Suprapubic skin (tissue), 4 donors: ENCODE results near the gene ENDOD1. TPM values are rescaled to one million over a fixed set of nuclear protein-coding genes. Genes with fewer than 3 reads are reported as not detected.
"Not testable (repeated sequence)": the region's sequence is repeated elsewhere in the genome, so short reads cannot be mapped to it uniquely, and the experiment has no call there.

ENCODE experiments used
- DNase-seq, 2 donors: peaks; one replicate each; pipeline ENCODE4 v3.0.0-alpha.2; 2019; ENCODE audit warnings: low spot score in 2 of 2
- H3K27ac ChIP-seq: fragments of 200-600 bp; sonication (generic); one replicate; pipeline ENCODE4 v1.5.1; 2019
- H3K27me3 ChIP-seq: fragments of 200-600 bp; sonication (generic); one replicate; pipeline ENCODE4 v1.5.1; 2019
- H3K36me3 ChIP-seq: fragments of 200-600 bp; sonication (generic); one replicate; pipeline ENCODE4 v1.5.1; 2019
- H3K4me1 ChIP-seq: fragments of 200-600 bp; sonication (generic); one replicate; pipeline ENCODE4 v1.5.1; 2019
- H3K4me3 ChIP-seq: fragments of 200-600 bp; sonication (generic); one replicate; pipeline ENCODE4 v1.5.1; 2019; ENCODE audit warnings: mild to moderate bottlenecking
- H3K9me3 ChIP-seq: fragments of 200-600 bp; sonication (generic); one replicate; pipeline ENCODE4 v1.5.1; 2019
- EP300 ChIP-seq: sonication (generic); formaldehyde crosslinking; IDR thresholded peaks from one replicate; pipeline ENCODE4 v1.6.1; 2017; ENCODE audit warnings: antibody characterized with exemption
- POLR2A ChIP-seq, 2 donors: fragments of 450-650 bp; IDR thresholded peaks; one replicate each; pipeline ENCODE4 v1.6.1; 2017; ENCODE audit warnings: antibody characterized with exemption in 2 of 2, mild to moderate bottlenecking in 2 of 2, moderate library complexity in 2 of 2
- POLR2AphosphoS5 ChIP-seq, 3 donors: sonication (generic); formaldehyde crosslinking; IDR thresholded peaks; one replicate each; pipeline ENCODE4 v1.6.1; 2017; ENCODE audit warnings: antibody characterized with exemption in 3 of 3
- WGBS: methylation state at CpG from one replicate; pipeline ENCODE4 v1.1.5; 2018; 5-methylcytosine and 5-hydroxymethylcytosine counted together
- total RNA-seq, 4 donors: library from RNA; depleted of rRNA; stranded (reverse); fragments of >200 nt; gene quantifications; one replicate each; pipeline ENCODE4 v1.1.0, GENCODE V29; 2016
- TF ChIP-seq, protein P1 (sequence below), 2 donors: fragments of 200-600 bp in 1 of 2; fragments of 450-650 bp in 1 of 2; sonication (generic) in 1 of 2; IDR thresholded peaks; one replicate each; pipeline ENCODE4 v1.5.1; 2016 to 2019; ENCODE audit warnings: antibody characterized with exemption in 2 of 2, mild to moderate bottlenecking in 1 of 2, moderate library complexity in 1 of 2

Gene ENDOD1
- total RNA-seq, 4 donors from 2014 or later, result 30.7 to 65.9 (median 49.4) TPM

- no peaks in the 10 kb centered on the region for H3K9me3 ChIP-seq
- TF ChIP-seq POLR2AphosphoS5 (IDR thresholded peaks at IDR 0.05) (no peak), POLR2A (IDR thresholded peaks at IDR 0.05) (no peak), EP300 (no peak)
- TF ChIP-seq, protein P1, sequence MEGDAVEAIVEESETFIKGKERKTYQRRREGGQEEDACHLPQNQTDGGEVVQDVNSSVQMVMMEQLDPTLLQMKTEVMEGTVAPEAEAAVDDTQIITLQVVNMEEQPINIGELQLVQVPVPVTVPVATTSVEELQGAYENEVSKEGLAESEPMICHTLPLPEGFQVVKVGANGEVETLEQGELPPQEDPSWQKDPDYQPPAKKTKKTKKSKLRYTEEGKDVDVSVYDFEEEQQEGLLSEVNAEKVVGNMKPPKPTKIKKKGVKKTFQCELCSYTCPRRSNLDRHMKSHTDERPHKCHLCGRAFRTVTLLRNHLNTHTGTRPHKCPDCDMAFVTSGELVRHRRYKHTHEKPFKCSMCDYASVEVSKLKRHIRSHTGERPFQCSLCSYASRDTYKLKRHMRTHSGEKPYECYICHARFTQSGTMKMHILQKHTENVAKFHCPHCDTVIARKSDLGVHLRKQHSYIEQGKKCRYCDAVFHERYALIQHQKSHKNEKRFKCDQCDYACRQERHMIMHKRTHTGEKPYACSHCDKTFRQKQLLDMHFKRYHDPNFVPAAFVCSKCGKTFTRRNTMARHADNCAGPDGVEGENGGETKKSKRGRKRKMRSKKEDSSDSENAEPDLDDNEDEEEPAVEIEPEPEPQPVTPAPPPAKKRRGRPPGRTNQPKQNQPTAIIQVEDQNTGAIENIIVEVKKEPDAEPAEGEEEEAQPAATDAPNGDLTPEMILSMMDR (IDR thresholded peaks at IDR 0.05), result no peak
- no peak for DNase-seq
- H3K4me3 ChIP-seq, result no peak overlapping the region
- no peaks in the 10 kb centered on the region for H3K36me3 ChIP-seq
- H3K27ac ChIP-seq, result no peak overlapping the region
- 65% methylated on average over 6 of the region's 6 CpGs for WGBS
- H3K4me1 ChIP-seq, result peaks cover 40% of the 10 kb centered on the region
- no peaks in the 10 kb centered on the region for H3K27me3 ChIP-seq
Observed at GRCh38 chr11:95104121-95104830, 14.6 kb downstream of the ENDOD1 start.

GRCh38 chr11:95104856-95105255 is 15.2 kb downstream of the ENDOD1 start:
- H3K4me1 ChIP-seq, result peaks cover 46% of the 10 kb centered on the region
- no peaks in the 10 kb centered on the region for H3K36me3 ChIP-seq
- no peak overlapping the region for H3K4me3 ChIP-seq
- no peaks in the 10 kb centered on the region for H3K9me3 ChIP-seq
- H3K27me3 ChIP-seq, result no peaks in the 10 kb centered on the region
- DNase-seq, result no peak
- H3K27ac ChIP-seq, result no peak overlapping the region
- WGBS, result 77% methylated on average over 3 of the region's 3 CpGs
- TF ChIP-seq, protein P1 (IDR thresholded peaks at IDR 0.05), result no peak
- no peak for TF ChIP-seq EP300
- no peak for TF ChIP-seq POLR2A (IDR thresholded peaks at IDR 0.05)
- no peak for TF ChIP-seq POLR2AphosphoS5 (IDR thresholded peaks at IDR 0.05)

DNA sequence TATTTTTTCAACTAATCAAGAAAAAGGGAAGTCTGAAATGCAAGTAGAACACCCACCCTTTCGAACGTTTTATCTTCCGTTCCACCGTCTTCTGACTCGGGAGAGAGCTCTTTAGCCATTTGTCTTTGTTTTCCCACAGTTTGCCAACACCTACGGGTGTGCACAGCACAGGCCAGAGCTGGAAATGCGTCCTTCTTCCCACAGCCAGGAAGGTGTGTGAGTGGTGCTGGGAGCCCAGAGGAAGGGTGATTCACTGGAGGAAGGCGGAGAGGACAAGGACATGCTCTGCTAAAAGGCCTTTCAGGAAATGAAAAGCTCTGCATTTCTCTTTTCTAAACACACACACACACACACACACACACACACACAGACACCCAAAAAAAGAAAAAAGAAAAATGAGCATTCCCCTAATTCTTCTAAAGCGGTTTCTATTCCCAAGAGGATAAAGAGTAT is 18.5 kb downstream of the ENDOD1 start:
- H3K4me1 ChIP-seq, result peaks cover 55% of the 10 kb centered on the region
- H3K27me3 ChIP-seq, result no peaks in the 10 kb centered on the region
- no peaks in the 10 kb centered on the region for H3K36me3 ChIP-seq
- TF ChIP-seq POLR2A (IDR thresholded peaks at IDR 0.05) (no peak), POLR2AphosphoS5 (IDR thresholded peaks at IDR 0.05) (no peak)
- no peak for DNase-seq
- H3K4me3 ChIP-seq, result peak overlapping the region; percentile 31
- 38% methylated on average over 9 of the region's 9 CpGs for WGBS
- H3K9me3 ChIP-seq, result no peaks in the 10 kb centered on the region
- H3K27ac ChIP-seq, result peak overlapping the region; percentile 87

DNA sequence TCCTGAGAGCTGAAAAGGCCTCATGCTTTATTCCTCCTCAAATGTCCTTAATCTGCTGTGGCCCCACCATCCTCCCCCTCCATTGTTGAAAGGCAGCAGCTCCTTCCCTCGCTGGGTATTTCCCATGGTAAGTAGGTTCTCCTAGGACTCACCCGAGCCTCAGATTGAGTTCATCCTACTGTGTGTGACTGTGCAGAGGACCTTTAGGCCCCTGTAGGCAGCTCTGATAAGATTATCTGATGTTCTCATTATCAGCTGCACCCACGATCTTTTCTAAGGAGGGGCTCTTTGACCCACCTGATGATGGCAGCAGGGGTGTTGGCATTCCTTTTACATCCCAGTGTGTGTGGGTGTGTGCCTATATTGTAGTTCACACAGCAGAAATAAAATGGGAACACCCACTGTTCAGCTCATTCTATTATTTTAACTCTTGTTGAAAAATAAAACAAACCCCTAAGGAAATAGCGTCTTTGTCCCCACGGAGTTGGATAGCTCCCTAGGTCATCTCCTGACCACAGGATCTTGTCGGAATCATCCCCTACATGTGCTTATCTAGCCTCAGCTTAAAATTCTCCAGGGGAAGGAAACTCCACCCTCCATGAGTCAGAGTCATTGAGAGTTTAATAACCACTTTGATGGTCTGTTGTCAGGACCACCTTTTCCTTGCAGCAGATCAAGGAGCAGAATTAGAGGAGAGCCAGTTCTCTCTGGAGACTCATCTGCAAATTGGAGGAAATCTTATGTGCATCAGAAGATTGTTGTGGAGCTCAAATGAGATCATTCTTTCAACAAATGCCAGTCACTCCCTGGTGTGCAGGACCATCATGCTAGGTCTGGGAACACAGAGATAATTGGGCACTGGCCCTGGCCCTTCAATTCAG is 19.3 kb downstream of the ENDOD1 start:
- no peak for TF ChIP-seq POLR2A (IDR thresholded peaks at IDR 0.05)
- TF ChIP-seq EP300, result no peak
- no peak for TF ChIP-seq POLR2AphosphoS5 (IDR thresholded peaks at IDR 0.05)
- TF ChIP-seq, protein P1 (IDR thresholded peaks at IDR 0.05), result no peak
- H3K4me1 ChIP-seq, result peaks cover 49% of the 10 kb centered on the region
- no peaks in the 10 kb centered on the region for H3K36me3 ChIP-seq
- H3K27me3 ChIP-seq, result no peaks in the 10 kb centered on the region
- H3K9me3 ChIP-seq, result no peaks in the 10 kb centered on the region
- 54% methylated on average over 6 of the region's 6 CpGs for WGBS
- DNase-seq, result no peak
- H3K4me3 ChIP-seq, result no peak overlapping the region
- H3K27ac ChIP-seq, result peak overlapping the region; percentile 87

DNA sequence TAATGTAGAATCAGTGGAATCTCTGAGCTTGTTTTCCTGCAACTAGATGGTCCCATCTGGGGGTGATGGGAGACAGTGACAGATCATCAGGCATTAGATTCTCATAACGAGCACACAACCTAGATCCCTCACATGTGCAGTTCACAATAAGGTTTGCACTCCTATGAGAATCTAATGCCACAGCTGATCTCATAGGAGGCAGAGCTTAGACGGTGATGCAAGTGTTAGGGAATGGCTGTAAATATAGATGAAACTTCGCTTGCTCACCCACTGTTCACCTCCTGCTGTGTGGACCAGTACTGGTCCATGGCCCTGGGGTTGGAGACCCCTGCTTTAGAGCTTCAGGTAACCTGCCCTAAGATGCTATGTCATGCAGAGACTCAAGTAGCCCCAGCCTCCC is 21.8 kb downstream of the ENDOD1 start:
- 87% methylated on average over 3 of the region's 3 CpGs for WGBS

GRCh38 chr11:95111923-95112540 is 22.4 kb downstream of the ENDOD1 start:
- Histone ChIP-seq H3K9me3 (no peaks in the 10 kb centered on the region), H3K4me1 (peaks cover 36% of the 10 kb centered on the region), H3K27me3 (no peaks in the 10 kb centered on the region), H3K4me3 (no peak overlapping the region), H3K27ac (no peak overlapping the region), H3K36me3 (no peaks in the 10 kb centered on the region)
- WGBS, result 90% methylated on average over 3 of the region's 3 CpGs
- DNase-seq, result no peak
- TF ChIP-seq, protein P1 (IDR thresholded peaks at IDR 0.05), result no peak
- TF ChIP-seq POLR2AphosphoS5 (IDR thresholded peaks at IDR 0.05), result no peak
- no peak for TF ChIP-seq EP300
- TF ChIP-seq POLR2A (IDR thresholded peaks at IDR 0.05), result no peak

More for the DNA sequence above, 21.8 kb downstream of the ENDOD1 start:
- H3K27me3 ChIP-seq, DNase-seq, H3K27ac ChIP-seq, H3K4me3 ChIP-seq, H3K9me3 ChIP-seq, H3K36me3 ChIP-seq: not testable (repeated sequence)
- peaks cover 42% of the 10 kb centered on the region for H3K4me1 ChIP-seq
